22Rv1 (cell line): ENCODE measurements around the gene IFI27.

Experiments used
- H3K27ac ChIP-seq: fragments of 450-650 bp; 2 replicates; pipeline ENCODE4 v1.5.1; 2017
- ZFX ChIP-seq: fragments of 450-650 bp; IDR thresholded peaks from 2 replicates; pipeline ENCODE4 v1.6.1; 2017; ENCODE audit warnings: antibody characterized with exemption, borderline replicate concordance
- TF ChIP-seq, protein P1 (sequence below): fragments of 450-650 bp; IDR thresholded peaks from 2 replicates; pipeline ENCODE4 v1.5.1; 2017; ENCODE audit warnings: mild to moderate bottlenecking

Gene IFI27

DNA sequence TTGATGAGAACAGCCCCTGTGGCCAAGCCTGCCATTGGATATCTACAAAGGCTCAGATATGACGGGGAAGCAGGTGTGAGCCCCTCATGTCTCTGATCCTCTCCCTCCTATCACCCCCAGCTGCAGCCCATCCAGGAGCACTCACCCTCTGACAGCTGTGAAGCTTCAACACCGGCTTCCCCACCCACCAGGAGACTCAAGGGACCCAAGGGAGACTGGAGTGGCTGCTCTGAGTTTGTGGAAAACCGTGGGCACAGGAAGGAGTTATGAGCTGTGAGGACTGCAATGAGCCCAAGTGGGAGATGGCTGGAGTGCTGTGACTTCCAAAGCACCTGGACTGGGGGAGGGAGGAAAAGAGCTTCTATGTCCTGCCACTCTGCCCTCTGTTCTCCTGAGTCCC lies 10.9 kb downstream of the IFI27 start:
- no peak overlapping the region for H3K27ac ChIP-seq
- TF ChIP-seq, protein P1, sequence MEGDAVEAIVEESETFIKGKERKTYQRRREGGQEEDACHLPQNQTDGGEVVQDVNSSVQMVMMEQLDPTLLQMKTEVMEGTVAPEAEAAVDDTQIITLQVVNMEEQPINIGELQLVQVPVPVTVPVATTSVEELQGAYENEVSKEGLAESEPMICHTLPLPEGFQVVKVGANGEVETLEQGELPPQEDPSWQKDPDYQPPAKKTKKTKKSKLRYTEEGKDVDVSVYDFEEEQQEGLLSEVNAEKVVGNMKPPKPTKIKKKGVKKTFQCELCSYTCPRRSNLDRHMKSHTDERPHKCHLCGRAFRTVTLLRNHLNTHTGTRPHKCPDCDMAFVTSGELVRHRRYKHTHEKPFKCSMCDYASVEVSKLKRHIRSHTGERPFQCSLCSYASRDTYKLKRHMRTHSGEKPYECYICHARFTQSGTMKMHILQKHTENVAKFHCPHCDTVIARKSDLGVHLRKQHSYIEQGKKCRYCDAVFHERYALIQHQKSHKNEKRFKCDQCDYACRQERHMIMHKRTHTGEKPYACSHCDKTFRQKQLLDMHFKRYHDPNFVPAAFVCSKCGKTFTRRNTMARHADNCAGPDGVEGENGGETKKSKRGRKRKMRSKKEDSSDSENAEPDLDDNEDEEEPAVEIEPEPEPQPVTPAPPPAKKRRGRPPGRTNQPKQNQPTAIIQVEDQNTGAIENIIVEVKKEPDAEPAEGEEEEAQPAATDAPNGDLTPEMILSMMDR = no peak
- no peak for TF ChIP-seq ZFX

DNA sequence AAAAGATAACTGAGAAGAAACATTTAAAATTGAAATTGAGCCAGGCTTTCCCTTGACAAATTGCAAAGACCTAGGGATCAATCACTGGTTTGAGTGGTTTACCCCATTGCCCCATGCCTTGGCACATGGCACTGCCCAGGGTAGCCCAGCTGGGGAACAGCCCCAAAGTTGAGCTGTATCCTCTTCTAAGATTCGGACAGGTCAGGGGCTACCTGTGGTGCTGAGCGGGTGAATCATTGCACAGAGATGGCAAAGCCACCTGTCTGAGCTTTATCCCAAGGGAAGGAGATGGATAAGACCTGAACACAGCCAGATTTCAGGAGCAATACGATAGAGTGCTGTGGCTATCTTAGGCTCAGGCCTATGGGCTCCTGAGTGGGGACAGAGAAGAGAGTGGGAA lies 11.9 kb downstream of the IFI27 start:
- no peak for TF ChIP-seq ZFX
- TF ChIP-seq, protein P1 = no peak
- no peak overlapping the region for H3K27ac ChIP-seq

DNA sequence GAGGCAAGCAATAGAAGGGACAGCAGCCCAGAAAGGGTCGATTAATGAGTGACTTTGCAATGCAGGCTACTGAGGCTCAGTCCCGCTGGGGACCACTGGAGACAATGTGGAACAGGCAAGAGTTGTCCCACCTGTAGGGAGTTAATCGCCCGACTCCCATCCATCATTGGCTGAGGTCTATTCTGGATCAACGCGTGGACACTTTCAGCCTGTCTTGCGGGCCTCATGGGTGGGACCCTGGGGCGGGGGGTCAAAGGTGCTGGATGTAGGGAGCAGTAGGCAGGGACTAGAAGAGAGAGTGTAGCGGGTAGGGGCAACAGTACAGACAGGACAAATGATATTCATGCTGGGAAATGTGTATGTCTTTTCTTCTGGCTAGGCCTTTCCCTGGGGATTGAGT lies 12.8 kb downstream of the IFI27 start:
- TF ChIP-seq, protein P1 = no peak
- TF ChIP-seq ZFX = no peak
- no peak overlapping the region for H3K27ac ChIP-seq

DNA sequence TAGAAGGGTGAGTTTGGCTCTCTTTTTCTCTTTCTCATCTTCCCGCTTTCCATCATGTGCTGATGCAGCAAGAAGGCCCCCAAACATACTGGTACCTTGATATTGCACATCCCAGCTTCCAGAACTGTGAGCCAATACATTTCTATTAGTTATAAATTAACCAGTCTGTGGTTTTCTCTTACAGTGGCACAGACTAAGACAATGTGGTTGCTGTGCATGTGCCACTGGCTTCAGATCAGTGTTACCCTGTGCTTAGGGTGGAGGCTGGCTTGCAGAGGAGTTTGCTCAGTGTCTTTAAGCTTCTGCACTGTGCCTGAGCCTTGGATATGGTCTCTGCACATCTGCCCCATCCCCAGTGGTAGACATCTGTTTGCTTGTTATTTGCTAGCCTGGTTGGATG lies 13.3 kb downstream of the IFI27 start:
- TF ChIP-seq ZFX = no peak
- TF ChIP-seq, protein P1 = no peak
- H3K27ac ChIP-seq = no peak overlapping the region

DNA sequence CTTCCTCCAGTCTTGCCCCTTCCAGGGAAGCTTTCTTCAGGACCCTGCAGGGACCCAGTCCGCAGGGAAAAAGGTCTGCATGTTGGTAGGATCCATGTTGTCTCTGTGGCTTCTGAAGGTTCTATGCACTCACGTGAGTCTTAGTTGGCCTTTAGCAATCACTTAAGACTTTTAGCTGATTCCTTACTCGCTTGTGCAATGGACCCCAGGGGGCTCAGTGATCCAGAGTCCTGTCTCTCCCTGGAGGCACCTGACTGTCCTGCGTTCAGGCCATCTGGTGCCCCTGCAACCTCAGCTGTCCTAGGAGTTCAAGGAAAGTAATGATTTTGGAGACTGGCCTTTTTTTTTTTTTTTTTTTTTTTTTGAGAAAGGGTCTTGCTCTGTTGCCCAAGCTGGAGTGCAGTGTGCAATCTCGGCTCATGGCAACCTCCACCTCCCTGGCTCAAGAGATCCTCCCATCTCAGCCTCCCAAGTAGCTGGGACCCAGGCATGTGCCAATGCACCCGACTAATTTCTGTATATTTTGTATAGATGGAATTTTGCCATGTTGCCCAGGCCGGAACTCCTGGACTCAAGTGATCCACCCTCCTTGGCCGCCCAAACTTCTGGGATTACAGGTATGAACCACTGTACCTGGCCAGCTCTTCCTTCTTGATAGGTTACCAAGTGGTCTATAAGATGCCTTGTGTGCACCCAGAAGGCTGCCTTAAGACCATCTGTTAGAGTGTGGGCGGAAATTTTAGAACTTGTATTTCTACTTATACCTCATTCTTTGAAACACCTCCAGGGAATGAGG lies 14.2 kb downstream of the IFI27 start:
- TF ChIP-seq ZFX = no peak
- no peak overlapping the region for H3K27ac ChIP-seq

DNA sequence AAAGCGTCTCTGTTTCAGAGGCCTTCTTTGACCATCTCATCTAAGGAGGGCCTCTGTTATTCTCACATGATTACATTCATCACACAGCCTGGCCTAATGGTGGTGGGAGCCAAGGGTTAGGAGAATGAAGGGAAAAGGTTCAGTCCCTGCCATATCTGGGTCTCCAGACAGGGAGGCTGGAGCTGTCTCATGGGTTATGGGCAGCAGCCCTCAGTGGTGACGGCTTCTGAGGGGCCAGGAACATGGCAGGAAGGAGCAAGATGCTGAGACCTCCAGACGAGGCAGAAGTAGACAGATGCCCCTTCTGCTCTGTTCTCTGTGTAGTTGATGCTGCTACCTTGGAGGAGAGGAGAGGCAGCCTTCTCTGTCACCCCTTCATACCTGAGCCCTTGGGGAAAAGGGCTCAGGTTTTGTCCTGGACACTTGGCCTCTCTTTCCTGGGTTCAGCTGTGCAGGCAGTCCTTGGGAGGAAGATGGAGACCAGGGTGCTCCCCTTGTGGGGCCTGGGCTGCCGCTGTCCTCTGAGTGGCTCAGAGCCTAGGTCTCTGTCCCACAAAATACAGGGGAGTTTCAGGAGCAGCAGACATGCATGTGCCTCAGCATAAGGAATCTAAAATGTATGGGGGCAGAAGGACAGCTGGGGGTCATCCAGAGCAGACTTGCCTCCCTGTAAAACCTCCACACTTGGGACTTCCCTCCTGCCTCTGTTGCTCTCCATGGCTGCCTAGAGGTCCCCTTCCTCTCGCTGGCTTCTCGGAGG lies 15.3 kb downstream of the IFI27 start:
- no peak for TF ChIP-seq ZFX
- TF ChIP-seq, protein P1 = no peak

DNA sequence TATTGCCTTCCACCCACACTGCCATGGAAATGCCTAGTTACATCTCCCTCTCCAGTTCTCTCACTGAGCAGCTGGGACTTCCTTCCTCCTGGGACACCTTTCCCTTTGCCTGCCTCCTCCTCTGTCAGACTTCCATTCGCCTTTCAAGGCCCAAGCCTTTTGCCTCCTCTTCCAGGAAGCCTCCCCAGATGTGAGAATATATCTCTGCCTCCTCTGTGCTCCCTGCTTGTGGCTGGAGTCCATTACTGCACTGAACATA lies 15.8 kb downstream of the IFI27 start:
- TF ChIP-seq ZFX = no peak
- TF ChIP-seq, protein P1 = no peak
- H3K27ac ChIP-seq = no peak overlapping the region

More for the DNA sequence above, 15.3 kb downstream of the IFI27 start:
- no peak overlapping the region for H3K27ac ChIP-seq

DNA sequence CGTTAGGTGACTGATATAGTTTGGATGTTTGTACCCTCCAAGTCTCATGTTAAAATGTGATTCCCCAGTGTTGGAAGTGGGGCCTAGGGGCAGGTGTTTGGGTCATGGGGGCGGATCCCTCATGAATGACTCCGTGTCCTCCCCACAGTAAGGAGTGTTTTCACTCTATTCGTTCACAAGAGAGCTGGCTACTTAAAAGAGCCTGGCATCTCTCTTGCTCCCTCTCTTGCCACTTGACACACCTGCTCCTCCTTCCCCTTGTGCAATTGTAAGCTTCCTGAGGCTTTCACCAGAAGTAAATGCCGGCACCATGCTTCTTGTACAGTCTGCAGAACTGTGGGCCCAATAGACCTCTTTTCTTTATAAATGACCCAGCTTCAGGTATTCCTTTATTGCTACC lies 16.3 kb downstream of the IFI27 start:
- H3K27ac ChIP-seq = no peak overlapping the region
- TF ChIP-seq, protein P1 = no peak
- TF ChIP-seq ZFX = no peak
